Loucy (cell line): ENCODE data around the gene CCM2.

Experiments
- H2AFZ ChIP-seq: fragments of 200-600 bp; sonication (generic); 2 replicates; pipeline ENCODE4 v1.6.0; 2016; ENCODE audit warnings: antibody characterized with exemption, mild to moderate bottlenecking, low read length, moderate library complexity
- H3F3A ChIP-seq: fragments of 200-600 bp; 2 replicates; pipeline ENCODE4 v1.6.0; 2016; ENCODE audit warnings: antibody characterized with exemption, low read depth, mild to moderate bottlenecking
- H3K27me3 ChIP-seq: fragments of 200-600 bp; sonication (generic); 2 replicates; pipeline ENCODE4 v1.6.1; 2014; ENCODE audit warnings: low read length, mild to moderate bottlenecking; ENCODE audit not compliant: insufficient read depth, poor library complexity, severe bottlenecking
- H3K36me3 ChIP-seq: fragments of 200-600 bp; sonication (generic); 2 replicates; pipeline ENCODE4 v1.6.1; 2016; ENCODE audit warnings: low read length; ENCODE audit not compliant: insufficient read depth
- H3K4me1 ChIP-seq: fragments of 200-600 bp; sonication (generic); 2 replicates; pipeline ENCODE4 v1.5.1; 2014; ENCODE audit warnings: low read length, mild to moderate bottlenecking; ENCODE audit not compliant: insufficient read depth, poor library complexity, severe bottlenecking
- H3K4me2 ChIP-seq: fragments of 200-600 bp; sonication (generic); 2 replicates; pipeline ENCODE4 v1.6.0; 2014; ENCODE audit warnings: antibody characterized with exemption, low read length, low read depth, mild to moderate bottlenecking; ENCODE audit not compliant: poor library complexity, severe bottlenecking
- H3K4me3 ChIP-seq: fragments of 200-600 bp; sonication (generic); 2 replicates; pipeline ENCODE4 v1.5.1; 2014; ENCODE audit warnings: low read length, mild to moderate bottlenecking, mixed read lengths; ENCODE audit not compliant: poor library complexity, severe bottlenecking
- H3K79me2 ChIP-seq: fragments of 200-600 bp; sonication (generic); 2 replicates; pipeline ENCODE4 v1.6.1; 2014; ENCODE audit warnings: low read length; ENCODE audit not compliant: insufficient read depth
- H3K9ac ChIP-seq: fragments of 200-600 bp; sonication (generic); 2 replicates; pipeline ENCODE4 v1.6.0; 2014; ENCODE audit warnings: mild to moderate bottlenecking, low read depth, low read length, moderate library complexity; ENCODE audit not compliant: poor library complexity, severe bottlenecking
- H3K9me2 ChIP-seq: fragments of 200-600 bp; sonication (generic); replicated peaks from 2 replicates; pipeline ENCODE4 v1.6.1; 2016; ENCODE audit warnings: low read depth, low read length, mixed read lengths
- H3K9me3 ChIP-seq: fragments of 200-600 bp; sonication (generic); 2 replicates; pipeline ENCODE4 v1.6.1; 2014; ENCODE audit warnings: mild to moderate bottlenecking, antibody characterized with exemption, low read length, low read depth; ENCODE audit not compliant: insufficient read depth
- H4K20me1 ChIP-seq: fragments of 200-600 bp; sonication (generic); 2 replicates; pipeline ENCODE4 v1.6.0; 2014; ENCODE audit warnings: antibody characterized with exemption, low read length, mild to moderate bottlenecking; ENCODE audit not compliant: insufficient read depth, poor library complexity, severe bottlenecking
- EZH2phosphoT487 ChIP-seq: fragments of 200-600 bp; IDR thresholded peaks from 2 replicates; pipeline ENCODE4 v1.6.1; 2018; ENCODE audit warnings: antibody characterized with exemption, mild to moderate bottlenecking, moderate library complexity, borderline replicate concordance
- TF ChIP-seq, protein P1 (sequence below): fragments of 200-600 bp; sonication (generic); conservative IDR thresholded peaks from 2 replicates; pipeline ENCODE4 v1.5.1; 2014; ENCODE audit warnings: mild to moderate bottlenecking, antibody characterized with exemption, low read length

Gene CCM2

GRCh38 chr7:45104844-45105587, 105.0 kb downstream of the CCM2 start:
- peaks cover 55% of the 10 kb centered on the region for H4K20me1 ChIP-seq
- no peaks in the 10 kb centered on the region for H3K9me3 ChIP-seq
- no peak overlapping the region for H3K9ac ChIP-seq
- no peaks in the 10 kb centered on the region for H3K9me2 ChIP-seq
- H3K79me2 ChIP-seq, result peaks cover 68% of the 10 kb centered on the region
- H3K4me2 ChIP-seq, result peak overlapping the region; percentile 87
- H2AFZ ChIP-seq, result no peak overlapping the region
- H3K36me3 ChIP-seq, result peaks cover 89% of the 10 kb centered on the region; the same call in 1 of the 2 replicates
- peaks cover 37% of the 10 kb centered on the region for H3K4me1 ChIP-seq
- H3K27me3 ChIP-seq, result no peaks in the 10 kb centered on the region
- H3F3A ChIP-seq, result no peaks in the 10 kb centered on the region
- TF ChIP-seq, protein P1, sequence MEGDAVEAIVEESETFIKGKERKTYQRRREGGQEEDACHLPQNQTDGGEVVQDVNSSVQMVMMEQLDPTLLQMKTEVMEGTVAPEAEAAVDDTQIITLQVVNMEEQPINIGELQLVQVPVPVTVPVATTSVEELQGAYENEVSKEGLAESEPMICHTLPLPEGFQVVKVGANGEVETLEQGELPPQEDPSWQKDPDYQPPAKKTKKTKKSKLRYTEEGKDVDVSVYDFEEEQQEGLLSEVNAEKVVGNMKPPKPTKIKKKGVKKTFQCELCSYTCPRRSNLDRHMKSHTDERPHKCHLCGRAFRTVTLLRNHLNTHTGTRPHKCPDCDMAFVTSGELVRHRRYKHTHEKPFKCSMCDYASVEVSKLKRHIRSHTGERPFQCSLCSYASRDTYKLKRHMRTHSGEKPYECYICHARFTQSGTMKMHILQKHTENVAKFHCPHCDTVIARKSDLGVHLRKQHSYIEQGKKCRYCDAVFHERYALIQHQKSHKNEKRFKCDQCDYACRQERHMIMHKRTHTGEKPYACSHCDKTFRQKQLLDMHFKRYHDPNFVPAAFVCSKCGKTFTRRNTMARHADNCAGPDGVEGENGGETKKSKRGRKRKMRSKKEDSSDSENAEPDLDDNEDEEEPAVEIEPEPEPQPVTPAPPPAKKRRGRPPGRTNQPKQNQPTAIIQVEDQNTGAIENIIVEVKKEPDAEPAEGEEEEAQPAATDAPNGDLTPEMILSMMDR, result no peak
- TF ChIP-seq EZH2phosphoT487, result no peak
- H3K4me3 ChIP-seq, result no peak overlapping the region

DNA sequence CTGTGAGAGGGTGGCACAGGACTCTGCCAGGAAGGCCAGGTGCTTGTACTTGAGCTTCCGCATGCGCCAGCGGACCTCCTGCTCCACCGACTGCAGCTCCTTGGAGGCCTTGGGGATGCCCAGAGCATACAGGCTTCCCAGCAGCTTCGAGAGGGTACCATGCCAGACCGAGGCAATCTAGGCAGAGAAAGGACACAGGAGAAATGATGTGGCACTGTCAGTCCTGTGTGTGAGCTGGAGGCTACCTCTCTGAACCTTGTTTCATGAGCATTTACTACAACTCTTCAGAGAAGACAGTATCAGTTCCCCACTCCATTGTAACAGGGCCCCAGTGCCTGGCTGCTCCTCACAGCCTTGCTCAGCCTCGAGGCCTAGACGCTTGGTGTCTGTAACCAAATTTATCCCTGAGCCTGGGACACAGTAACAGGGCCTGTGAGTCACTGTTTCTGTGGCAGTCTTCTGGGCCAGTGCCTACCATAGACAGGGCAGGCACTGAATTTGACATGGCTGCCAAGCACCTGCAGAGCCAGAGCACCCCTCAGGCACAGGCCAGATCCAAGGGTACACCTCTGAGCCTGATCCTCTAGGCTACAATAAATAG, 105.7 kb downstream of the CCM2 start:
- H2AFZ ChIP-seq, result no peak overlapping the region
- H3F3A ChIP-seq, result peaks cover 2% of the 10 kb centered on the region; the same call in 1 of the 2 replicates
- peaks cover 75% of the 10 kb centered on the region for H3K79me2 ChIP-seq
- H3K27me3 ChIP-seq, result no peaks in the 10 kb centered on the region
- H3K36me3 ChIP-seq, result peaks cover 82% of the 10 kb centered on the region; the same call in 1 of the 2 replicates
- H3K4me3 ChIP-seq, result peak overlapping the region; percentile 23
- TF ChIP-seq, protein P1, result no peak
- no peak for TF ChIP-seq EZH2phosphoT487
- peak overlapping the region; percentile 87 for H3K4me2 ChIP-seq
- H3K9me2 ChIP-seq, result no peaks in the 10 kb centered on the region
- no peak overlapping the region for H3K9ac ChIP-seq
- peaks cover 60% of the 10 kb centered on the region for H4K20me1 ChIP-seq
- no peaks in the 10 kb centered on the region for H3K9me3 ChIP-seq
- peaks cover 44% of the 10 kb centered on the region for H3K4me1 ChIP-seq

- no peak for TF ChIP-seq EZH2phosphoT487
- TF ChIP-seq, protein P1, result no peak
- Histone ChIP-seq H3K9me3 (no peaks in the 10 kb centered on the region), H4K20me1 (peaks cover 64% of the 10 kb centered on the region), H3K9me2 (no peaks in the 10 kb centered on the region), H3K4me3 (peak overlapping the region; percentile 78), H3K36me3 (peaks cover 71% of the 10 kb centered on the region; the same call in 1 of the 2 replicates), H2AFZ (no peak overlapping the region), H3K79me2 (peaks cover 83% of the 10 kb centered on the region), H3K27me3 (no peaks in the 10 kb centered on the region), H3K4me2 (peak overlapping the region; percentile 87), H3F3A (peaks cover 4% of the 10 kb centered on the region; the same call in 1 of the 2 replicates), H3K9ac (peak overlapping the region; percentile 6), H3K4me1 (peaks cover 44% of the 10 kb centered on the region)
Measured at GRCh38 chr7:45106820-45107219, 106.8 kb downstream of the CCM2 start.
